Bronchial epithelial cell (primary cell): Measurements from ENCODE around the gene C12orf76. TPM values are rescaled to one million over a fixed set of nuclear protein-coding genes. Genes with fewer than 3 reads are reported as not detected.

ENCODE experiments used
- DNase-seq: peaks from one replicate; pipeline ENCODE4 v3.0.0-alpha.2; 2010; ENCODE audit warnings: low read depth
- FAIRE-seq: peaks from 2 replicates; lab custom pipeline; 2011; peaks lifted over from hg19 to GRCh38; lab: Jason Lieb, UNC
- H3K27me3 ChIP-seq: 2 replicates; pipeline ENCODE4 v1.5.1; 2011; ENCODE audit warnings: low read length; ENCODE audit not compliant: control insufficient read depth, insufficient read depth
- H3K36me3 ChIP-seq: 2 replicates; pipeline ENCODE4 v1.5.1; 2011; ENCODE audit warnings: low read length; ENCODE audit not compliant: control insufficient read depth, insufficient read depth
- H3K4me3 ChIP-seq: 2 replicates; pipeline ENCODE4 v1.5.1; 2011; ENCODE audit warnings: mild to moderate bottlenecking, low read depth, low read length, control low read depth
- total RNA-seq: library from RNA; depleted of rRNA; stranded (reverse); fragments of >200 nt; gene quantifications from 2 replicates; pipeline ENCODE4 v1.2.1, GENCODE V29; 2014
- TF ChIP-seq, protein P1 (sequence below): IDR thresholded peaks from 2 replicates; pipeline ENCODE4 v1.5.1; 2011; ENCODE audit warnings: mild to moderate bottlenecking, moderate library complexity, low read length, control low read depth, inconsistent platforms; ENCODE audit not compliant: insufficient read depth, severe bottlenecking

C12orf76 gene
- total RNA-seq, 1 donor from 2014 or later, result 17.9 TPM

DNA sequence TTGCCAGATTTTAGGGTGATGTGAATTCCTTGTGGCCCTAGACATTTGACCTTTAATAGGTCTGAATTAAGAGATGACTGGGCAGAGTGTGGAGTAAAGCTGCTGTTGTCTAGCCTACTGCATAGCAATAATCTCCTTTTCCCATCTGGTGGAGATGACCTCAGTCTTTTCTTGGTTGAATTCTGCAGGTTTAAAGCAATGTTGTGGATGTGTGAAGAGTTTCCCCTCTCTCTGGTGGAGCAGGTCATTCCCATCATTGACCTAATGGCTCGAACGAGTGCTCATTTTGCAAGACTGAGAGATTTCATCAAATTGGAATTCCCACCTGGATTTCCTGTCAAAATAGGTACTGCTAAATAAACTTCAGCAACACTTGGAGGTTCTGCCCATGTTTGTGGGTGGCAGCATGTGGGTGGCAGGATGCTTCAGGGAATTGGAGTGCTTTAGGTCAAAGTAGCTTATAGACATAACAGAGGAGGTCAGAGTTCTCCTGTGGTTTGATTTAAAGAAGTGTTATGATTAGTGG is 19.0 kb downstream of the C12orf76 start:
- no peaks in the 10 kb centered on the region for H3K27me3 ChIP-seq
- FAIRE-seq (peak; percentile 7), DNase-seq (no peak)
- TF ChIP-seq, protein P1, sequence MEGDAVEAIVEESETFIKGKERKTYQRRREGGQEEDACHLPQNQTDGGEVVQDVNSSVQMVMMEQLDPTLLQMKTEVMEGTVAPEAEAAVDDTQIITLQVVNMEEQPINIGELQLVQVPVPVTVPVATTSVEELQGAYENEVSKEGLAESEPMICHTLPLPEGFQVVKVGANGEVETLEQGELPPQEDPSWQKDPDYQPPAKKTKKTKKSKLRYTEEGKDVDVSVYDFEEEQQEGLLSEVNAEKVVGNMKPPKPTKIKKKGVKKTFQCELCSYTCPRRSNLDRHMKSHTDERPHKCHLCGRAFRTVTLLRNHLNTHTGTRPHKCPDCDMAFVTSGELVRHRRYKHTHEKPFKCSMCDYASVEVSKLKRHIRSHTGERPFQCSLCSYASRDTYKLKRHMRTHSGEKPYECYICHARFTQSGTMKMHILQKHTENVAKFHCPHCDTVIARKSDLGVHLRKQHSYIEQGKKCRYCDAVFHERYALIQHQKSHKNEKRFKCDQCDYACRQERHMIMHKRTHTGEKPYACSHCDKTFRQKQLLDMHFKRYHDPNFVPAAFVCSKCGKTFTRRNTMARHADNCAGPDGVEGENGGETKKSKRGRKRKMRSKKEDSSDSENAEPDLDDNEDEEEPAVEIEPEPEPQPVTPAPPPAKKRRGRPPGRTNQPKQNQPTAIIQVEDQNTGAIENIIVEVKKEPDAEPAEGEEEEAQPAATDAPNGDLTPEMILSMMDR, result no peak
- no peak overlapping the region for H3K4me3 ChIP-seq
- no peaks in the 10 kb centered on the region for H3K36me3 ChIP-seq

DNA sequence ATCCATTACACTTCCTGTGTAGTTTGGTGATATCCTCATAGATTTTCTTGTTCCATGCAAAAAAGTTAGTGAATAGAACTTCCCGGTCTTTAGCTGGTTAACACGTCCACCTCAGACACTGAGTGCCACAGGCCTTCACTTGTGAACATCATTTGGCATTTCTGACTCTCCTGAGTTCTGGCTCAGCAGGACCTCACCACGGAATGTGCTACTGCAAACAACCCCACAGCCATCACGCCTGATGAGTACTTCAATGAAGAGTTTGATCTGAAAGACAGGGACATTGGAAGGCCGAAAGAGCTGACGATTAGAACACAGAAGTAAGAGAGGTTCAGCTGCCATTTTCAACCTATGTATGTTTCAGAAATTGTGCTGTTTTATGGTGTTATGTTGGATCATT is 20.0 kb downstream of the C12orf76 start:
- FAIRE-seq (peak; percentile 60), DNase-seq (no peak)
- H3K4me3 ChIP-seq, result no peak overlapping the region
- TF ChIP-seq, protein P1, result no peak
- H3K27me3 ChIP-seq, result no peaks in the 10 kb centered on the region
- no peaks in the 10 kb centered on the region for H3K36me3 ChIP-seq

DNA sequence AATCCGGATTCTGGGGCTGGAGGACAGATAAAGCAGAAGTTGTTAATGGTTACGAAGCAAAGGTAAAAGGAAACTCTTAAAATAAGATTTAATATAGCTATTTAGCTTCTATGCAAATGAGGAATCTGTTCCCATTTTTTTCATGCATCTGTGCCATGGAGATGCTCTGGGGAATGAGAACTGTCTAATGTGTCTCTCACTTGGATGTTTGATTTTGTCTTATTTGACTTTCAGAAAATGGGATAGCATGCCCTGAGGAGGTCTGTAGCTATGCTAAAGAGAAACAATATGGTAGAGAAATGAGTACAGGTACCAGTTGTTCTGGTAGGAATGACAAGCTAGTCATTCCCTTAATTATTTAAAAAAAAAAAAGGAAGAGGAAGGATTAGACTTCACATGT is 24.3 kb downstream of the C12orf76 start:
- H3K4me3 ChIP-seq, result no peak overlapping the region
- H3K27me3 ChIP-seq, result no peaks in the 10 kb centered on the region

DNA sequence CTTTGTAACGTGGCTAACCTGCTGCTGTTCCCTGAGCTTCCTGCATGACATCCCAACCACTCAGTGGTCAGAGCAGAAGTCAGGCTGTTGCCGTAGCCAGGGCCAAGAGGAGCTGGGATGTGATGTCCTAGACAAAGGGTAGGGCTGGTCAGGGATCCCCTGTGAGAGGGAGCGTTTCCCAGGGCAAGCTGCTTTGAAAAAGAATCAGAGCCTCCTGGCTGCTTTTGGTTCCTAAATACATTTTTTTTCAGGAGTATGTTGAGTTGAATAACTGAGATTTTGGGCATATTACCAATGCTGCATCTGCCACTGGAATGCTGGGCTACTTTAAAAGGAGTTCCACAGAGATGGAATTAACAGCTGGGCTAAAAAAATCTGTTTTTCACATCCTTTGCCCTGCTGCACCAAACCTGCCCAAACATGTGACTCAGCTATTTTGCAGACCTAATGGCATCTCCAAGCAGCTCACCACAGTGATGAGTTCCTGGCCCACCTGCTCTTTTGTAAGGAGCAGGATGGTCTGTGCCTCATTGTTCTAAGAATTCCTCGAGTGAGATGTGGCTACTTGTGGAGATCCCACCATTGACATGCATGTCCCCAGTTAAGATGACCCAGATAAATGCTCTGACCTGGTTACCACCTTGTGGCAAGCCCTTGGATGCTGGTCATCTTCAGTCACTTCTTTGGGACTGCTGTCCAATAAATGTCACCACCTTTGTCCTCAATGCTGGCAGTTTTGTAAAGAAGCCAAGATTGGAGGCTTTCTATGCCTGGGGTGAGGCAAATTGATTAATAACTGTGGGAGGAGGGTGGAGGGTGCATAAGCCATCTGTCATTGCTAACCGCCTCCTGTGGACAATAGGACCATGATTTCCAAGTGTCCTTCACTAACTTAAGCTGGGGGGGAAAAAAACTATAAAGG is 25.0 kb downstream of the C12orf76 start:
- TF ChIP-seq, protein P1, result no peak
- H3K36me3 ChIP-seq, result peaks cover 5% of the 10 kb centered on the region
- no peak overlapping the region for H3K4me3 ChIP-seq
- DNase-seq (no peak), FAIRE-seq (no peak)
- H3K27me3 ChIP-seq, result no peaks in the 10 kb centered on the region

More for the DNA sequence above, 24.3 kb downstream of the C12orf76 start:
- H3K36me3 ChIP-seq, result no peaks in the 10 kb centered on the region
- FAIRE-seq (no peak), DNase-seq (no peak)
- TF ChIP-seq, protein P1, result no peak

DNA sequence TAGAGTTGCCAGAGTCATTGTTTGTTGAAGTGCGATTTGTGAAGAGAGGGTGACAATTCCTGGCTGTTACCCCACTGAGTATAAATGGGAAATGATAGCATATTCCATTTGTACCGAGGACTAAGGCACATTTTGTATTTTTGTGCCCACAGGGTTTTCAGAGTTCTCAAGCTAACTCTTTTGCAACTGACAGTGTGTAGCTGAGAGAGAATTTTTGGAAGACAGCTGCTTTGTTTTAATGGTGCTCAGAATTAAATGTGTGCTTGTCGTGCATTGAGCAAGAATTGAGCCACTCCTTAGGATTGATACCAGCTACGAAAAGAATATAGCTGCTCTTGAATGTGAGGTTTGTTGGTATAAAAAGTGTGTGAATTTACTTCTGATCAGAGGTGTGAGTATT is 27.4 kb downstream of the C12orf76 start:
- Histone ChIP-seq H3K27me3 (no peaks in the 10 kb centered on the region), H3K36me3 (peaks cover 5% of the 10 kb centered on the region), H3K4me3 (no peak overlapping the region)
- no peak for DNase-seq
- no peak for FAIRE-seq
- TF ChIP-seq, protein P1, result no peak
